Measurements from ENCODE around the gene ATP6AP2.

DNA sequence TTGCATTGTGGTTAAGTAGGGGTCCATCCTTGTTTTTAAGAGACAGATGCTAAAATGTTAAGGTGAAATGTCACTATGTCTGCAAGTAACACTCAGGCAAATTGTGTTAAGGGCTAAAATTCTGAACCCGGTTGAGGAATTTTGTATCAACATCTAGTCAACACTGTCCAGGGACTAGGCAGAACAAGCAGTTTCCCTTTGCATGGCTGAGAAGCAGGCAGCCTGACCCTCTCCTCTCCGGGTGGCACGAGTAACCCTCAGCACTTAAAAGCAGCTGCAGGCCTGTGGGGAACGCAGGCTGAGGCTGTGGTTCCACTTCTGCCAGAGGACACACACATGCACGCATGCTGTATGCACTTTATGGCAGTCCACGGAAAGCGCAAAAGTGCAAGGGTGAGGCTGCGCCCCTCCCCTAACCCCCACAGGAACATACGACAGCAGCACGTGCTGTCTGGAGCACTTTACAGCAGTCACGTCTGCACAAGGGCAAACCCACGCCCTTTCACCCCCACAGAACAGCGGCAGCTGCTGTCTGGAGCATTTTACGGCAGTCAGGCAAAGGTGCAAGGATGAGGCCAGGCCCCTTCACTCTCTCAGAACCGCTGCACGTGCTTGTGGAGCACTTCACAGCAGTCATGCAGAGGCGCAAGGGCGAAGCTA is 41.8 kb downstream of the ATP6AP2 start:
- TF ChIP-seq, protein P1, sequence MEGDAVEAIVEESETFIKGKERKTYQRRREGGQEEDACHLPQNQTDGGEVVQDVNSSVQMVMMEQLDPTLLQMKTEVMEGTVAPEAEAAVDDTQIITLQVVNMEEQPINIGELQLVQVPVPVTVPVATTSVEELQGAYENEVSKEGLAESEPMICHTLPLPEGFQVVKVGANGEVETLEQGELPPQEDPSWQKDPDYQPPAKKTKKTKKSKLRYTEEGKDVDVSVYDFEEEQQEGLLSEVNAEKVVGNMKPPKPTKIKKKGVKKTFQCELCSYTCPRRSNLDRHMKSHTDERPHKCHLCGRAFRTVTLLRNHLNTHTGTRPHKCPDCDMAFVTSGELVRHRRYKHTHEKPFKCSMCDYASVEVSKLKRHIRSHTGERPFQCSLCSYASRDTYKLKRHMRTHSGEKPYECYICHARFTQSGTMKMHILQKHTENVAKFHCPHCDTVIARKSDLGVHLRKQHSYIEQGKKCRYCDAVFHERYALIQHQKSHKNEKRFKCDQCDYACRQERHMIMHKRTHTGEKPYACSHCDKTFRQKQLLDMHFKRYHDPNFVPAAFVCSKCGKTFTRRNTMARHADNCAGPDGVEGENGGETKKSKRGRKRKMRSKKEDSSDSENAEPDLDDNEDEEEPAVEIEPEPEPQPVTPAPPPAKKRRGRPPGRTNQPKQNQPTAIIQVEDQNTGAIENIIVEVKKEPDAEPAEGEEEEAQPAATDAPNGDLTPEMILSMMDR (IDR thresholded peaks at IDR 0.05; ENCODE audit: poor library complexity) = no peak
- TF ChIP-seq EZH2phosphoT487 (IDR thresholded peaks at IDR 0.05; ENCODE audit: low read depth, severe bottlenecking, unreplicated experiment) = no peak
